ENCODE results near the gene GABRA5.

The GABRA5 gene

DNA sequence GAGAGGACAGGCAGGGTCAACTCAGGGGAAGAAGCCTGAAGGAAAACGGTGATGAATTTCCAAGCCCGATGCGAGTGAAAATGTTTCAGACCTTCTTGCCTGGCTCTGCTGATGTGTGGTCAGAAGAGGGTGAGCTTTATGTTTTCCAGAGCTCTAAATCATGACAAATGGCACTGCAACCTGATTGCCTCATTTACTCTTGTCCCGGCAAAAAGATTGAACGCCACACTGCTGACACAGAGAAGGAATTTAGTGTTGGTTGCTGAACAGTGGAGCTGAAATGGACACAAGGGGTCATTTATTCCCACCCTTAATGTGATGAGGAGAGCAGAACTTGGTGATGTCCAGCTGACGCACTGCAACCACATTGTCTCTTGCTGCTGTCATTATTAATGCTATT, 68.0 kb downstream of the GABRA5 start:
- DNase-seq: no peak

DNA sequence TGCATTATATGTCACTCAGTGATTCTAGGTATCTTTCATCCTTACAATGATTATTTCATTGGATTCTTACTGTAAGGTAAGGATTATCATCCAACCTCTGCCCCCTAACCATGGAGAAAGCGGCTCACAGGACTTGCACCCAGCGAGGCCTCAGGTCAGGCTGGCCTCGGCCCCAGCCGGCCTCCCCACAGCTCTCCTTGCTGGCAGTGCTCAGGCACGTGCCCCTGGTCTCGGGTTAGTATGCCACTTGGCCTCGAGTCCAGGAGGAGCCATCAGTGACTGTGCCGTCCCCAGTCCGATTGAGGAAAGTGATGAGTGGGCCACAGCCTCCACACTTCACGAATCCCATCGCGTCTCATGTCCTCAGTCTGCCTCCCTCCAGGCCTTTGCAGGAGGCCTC, 68.5 kb downstream of the GABRA5 start:
- no peak for DNase-seq

DNA sequence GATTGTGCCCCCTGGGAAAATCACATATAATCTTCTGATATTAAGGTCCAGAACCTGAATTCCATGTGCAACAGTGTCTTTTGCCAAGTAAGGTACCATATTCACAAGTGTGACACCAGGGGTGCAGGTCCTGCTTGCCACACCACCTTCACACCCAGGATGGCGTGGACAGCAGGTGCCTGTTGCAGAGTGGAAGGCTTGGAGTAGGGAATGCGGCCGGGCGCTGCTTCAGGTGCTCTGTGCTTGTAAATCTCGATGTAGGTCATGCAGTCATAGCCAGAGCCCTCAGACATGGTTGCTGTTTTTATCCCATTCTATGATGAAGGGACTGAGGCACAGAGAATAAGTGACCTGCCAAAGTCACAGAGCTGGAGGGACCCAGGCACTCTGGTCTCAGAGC, 69.6 kb downstream of the GABRA5 start:
- no peak for DNase-seq

DNA sequence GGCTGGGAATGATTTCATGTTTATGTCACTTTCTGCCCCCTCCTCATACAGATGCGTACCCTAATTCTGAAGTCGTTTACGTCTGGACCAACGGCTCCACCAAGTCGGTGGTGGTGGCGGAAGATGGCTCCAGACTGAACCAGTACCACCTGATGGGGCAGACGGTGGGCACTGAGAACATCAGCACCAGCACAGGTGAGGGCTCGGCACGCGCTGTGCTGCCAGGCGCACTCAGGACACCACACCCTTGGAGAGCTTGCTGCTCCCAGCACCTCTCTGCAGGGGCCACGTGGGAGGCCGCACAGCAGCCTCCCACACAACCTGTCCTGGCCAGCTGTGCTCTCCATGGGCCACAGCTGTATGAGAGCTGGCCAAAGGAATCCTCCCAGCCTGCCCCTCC, 70.3 kb downstream of the GABRA5 start:
- no peak for DNase-seq

DNA sequence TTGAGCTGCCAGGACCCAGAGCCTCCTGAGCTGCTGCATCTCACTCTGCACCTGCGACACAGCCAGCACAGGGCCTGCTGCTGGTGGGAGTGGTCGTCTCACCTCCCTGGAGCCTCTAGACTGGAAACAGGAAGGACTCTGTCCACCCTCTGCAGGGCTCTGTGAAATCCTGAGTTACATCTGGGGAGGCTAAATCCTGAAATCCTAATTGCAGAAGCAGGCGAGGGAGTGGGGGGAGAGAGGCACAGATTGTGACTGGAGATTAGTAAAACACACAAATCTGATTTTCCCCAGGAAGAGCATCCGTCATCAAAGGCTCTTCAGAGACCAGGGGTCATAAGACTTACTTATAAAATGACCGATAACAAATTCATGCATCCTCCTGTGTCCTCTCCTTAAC, 72.5 kb downstream of the GABRA5 start:
- no peak for DNase-seq

DNA sequence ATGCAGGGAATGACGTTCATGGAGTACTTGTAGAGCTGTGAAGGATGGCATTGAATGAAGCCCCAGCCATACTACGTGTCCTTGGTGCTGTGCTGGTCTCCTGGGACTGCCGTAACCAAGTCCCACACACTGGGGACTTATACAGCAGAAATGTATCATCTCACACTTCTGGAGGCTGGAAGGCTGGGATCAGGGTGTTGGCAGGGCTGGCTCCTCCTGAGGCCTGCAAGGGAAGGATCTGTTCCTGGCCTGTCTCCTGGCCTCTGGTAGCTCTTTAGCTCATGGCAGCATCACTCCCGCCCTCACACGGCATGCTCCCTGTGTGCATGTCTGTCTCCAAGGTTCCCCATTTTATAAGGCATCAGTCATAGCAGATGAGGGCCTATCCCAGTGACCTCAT, 74.6 kb downstream of the GABRA5 start:
- DNase-seq: no peak

DNA sequence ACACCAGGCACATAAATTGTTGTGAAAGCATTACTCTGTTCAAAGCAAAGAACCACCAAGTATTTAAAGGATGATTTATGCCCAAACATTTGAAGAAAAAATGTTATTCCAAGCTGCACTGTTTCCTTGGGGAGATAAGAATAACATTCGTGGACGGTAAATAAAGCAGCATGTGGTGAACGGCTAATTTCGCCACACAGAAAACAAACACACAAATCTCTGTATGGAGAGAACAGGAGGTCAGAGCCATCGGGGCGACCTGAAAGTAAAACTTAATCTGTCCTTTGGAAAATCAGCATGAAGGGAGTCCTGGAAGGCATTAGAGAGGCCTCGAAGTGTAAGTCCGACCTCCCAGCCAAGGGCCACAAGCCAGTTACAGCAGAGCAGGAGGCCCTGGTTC, 77.0 kb downstream of the GABRA5 start:
- no peak for DNase-seq

DNA sequence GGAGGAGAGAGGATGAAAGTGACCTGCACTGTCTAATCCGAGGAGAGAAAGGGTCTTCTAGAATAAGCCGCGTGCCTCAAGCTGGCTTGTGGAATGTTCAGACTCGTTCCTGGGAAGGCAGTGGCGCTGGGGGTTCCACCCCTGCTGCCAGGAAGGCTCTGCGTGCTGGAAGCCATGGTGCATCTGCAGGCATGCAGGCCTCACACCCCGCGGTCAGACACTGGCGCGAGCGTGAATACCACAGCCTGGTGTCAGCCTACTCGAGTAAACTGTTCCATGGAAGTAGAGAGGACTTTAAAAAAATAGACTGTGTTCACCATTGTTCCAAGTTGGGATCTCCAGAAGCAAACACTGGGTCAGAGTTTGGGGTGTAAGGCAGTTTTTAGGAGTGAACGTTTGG, 78.2 kb downstream of the GABRA5 start:
- no peak for DNase-seq

DNA sequence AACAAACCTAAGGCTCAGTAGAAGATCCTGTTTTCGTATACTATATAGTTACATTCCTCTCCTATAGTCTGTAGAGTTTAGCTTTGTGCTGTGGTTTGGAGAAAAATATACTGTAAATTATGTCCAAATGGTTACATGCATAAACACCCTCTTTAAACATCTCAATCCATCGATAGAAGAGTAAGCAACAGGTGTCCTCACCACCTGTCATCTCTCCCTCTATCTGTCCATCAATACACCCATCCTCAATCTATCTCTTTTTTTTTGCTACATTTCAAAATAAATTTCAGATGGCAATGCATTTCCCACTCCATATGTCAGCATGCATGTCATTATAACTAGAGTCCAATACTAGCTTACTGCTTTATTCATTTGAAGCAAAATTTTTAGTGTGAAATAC, 83.1 kb downstream of the GABRA5 start:
- DNase-seq: no peak

DNA sequence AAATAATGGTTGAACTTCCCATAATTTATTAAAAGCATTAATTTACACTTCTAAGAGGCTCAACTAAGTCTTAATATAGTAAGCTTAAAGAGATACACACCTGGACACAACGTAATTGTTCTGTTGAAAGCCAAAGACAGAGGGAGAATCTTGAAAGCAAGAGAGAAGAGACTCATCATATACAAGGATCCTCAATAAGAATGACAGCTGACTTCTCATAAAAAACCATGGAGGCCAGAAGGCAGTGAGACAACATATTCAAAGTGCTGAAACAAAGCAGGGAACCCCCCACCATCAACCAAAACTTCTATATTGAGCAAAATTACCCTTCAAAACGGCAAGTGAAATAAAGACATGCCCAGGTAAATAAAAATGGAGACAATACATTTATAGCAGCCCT, 87.5 kb downstream of the GABRA5 start:
- no peak for DNase-seq

DNA sequence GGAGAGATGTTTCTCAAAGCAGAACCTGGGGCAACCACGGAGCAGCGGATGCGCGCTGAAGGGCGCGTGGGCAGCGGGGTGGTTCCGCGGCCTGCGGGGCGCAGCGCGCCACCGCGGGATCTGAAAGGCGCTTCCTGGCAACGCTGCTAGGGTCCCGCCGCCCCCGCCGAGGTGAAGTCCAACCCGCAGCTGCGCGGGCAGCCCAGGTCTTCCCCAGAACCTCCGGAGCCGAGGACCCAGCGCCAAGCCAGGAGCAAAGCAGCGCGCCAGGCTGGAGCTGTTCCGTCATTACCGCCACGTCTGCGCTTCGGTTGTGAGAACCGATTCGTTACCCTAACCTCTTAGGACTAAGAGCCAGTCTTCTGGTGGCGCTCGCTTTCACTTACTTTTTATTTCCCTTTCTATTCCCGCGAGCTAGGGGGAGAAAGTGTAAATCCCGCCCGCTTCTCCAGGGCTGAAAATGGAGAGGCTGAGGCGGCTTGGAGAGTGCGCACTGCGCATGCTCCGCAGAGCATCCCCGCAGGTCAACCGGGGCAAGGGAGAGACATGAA, 100.9 kb downstream of the GABRA5 start:
- no peak for DNase-seq

DNA sequence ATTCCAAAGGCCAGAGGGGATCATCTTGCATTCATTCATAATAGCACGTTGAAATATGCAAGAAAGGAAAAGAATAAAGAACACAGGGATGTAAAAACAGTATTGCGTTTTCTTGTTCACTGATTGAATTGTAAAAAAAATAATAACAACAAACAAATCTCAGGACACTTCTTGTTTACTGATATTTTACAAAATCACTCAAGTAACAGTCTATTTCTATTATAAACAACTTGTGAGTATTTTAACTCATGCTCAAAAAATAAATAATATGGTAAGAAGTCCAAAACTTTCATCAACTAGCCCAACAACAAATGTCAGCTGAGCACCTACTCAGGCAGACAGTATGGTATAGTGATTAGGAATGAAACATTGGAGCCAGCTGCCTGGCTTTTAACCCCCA, 101.9 kb downstream of the GABRA5 start:
- no peak for DNase-seq

DNA sequence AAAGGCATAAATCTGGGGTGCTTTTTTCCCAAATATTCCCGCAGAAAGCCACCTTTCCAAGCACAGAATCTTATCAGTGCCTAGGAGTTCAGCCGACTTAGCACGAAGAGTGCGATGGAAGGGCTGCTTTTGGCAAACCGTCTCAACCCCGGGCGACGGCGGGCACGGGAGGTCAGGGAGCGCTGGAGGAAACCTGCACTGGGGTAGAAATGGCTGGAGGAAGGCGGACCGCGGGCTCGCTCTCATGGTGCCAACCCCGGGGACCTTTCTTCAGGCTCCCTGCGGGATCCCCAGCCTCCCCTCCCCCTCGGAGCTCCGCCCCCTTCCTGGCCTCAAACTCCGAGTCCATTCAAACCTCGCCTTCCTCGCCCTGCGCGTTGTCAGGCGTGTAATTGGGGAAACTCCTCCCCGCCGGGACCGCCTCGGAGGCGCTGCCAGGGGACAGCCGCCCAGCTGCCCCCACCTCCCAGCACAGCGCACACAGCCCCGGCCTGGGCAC, 103.9 kb downstream of the GABRA5 start, which contains the start of gene GABRG3:
TSS of gene GABRG3 (plus strand) at position 470 of the 499 bp plus-strand sequence.
- DNase-seq: no peak

DNA sequence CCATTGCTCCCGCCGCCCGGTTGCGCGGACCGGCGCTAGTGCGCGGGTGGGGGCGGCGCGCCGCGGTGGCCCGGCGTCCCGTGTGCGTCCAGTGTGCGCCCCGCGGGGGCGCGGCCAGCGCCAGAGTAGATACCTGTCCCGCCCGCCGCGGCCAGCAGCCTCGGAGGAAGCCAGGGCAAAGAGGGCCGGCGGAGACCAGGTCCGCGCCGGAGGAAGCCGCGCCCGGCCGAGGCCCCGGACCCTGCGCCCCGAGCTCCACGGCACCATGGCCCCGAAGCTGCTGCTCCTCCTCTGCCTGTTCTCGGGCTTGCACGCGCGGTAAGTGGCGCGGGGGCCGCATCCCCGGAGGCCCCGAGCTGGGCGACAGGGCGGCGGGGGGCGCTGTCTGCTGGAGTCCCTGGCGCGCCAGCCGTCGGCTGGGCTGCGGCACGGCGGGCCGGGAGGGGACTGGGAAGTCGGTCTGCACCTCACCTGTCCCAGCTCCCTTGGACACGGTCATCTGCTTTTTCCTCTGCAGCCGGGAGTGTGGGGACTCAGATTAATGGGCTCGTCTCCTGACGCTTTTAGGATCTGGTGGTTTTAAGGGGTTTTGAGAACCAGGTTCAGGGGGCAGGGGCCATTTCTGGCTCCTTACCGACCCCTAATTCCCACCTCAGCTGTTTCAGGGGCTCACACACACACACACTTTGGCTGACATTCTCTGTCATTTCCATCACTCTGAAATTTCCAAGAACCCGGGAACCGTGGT, 104.6 kb downstream of the GABRA5 start:
- no peak for DNase-seq

DNA sequence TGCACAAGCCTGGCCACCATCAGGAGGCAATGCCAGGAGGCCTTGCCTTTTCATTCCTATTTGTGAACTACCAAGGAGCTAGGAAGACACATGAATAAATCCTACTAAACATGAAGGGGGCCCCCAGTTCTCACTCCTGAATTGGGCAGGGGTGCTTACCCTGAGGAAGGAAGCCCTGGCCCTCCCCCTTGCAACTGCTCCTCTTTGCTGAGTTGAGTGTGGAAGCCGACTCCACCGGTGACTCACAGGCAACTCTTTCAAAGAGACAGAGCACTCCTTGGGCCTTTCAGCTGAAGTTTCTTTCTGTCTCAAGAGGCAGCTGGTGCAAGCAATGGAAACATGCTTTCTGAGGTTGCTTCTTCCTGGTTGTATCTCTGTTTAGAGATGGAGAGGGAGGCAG, 105.8 kb downstream of the GABRA5 start:
- no peak for DNase-seq

DNA sequence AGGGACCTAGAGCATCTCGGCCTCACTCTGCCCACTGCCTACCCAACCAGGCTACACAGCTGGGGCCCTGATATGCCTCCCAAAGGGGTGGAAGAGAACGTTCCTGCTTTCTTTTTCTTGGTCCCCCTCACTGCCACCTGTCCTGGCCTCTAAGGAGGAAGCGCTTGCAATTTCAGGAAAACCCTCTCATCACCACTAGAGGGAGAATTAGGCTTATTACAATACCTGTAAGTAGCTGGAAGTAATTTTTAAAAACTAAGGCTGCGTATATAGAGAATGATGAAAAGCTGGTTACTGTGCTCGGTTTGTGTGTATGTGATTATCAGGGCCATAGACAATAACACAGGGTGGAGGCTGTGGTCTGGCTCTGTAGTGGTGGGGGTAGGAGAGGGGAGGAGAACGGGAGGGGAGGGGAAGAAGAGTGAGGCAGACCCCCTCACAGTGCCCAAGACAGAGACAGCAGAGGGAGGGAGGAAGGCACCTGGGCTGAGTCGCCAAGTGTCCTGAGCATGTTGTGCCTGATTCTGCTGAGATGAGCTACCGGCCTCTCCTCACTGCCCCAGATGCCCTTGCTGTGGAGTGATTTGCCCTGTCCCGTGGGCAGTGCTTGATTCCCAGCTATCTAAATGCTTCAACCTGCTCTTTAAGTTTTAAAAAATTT, 107.4 kb downstream of the GABRA5 start:
- no peak for DNase-seq

DNA sequence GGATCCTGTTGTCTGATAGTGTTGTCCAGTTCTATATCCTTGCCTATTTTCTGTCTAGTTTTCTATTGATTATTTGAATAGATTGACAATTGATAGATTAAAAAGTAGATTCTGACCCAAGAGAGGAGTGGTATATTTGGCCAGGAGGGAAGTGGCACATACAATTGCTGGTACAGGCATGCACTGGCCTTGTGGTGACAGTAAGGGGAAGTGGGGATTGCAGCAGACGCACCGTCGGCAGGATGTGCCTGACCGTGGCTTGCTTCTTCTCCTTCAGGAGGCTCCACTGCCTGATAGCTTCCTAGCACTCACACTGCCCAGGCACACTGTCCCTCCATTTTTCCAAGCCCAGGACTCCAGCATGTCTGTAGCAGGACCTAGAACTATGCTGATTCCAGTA, 114.6 kb downstream of the GABRA5 start:
- DNase-seq: no peak

DNA sequence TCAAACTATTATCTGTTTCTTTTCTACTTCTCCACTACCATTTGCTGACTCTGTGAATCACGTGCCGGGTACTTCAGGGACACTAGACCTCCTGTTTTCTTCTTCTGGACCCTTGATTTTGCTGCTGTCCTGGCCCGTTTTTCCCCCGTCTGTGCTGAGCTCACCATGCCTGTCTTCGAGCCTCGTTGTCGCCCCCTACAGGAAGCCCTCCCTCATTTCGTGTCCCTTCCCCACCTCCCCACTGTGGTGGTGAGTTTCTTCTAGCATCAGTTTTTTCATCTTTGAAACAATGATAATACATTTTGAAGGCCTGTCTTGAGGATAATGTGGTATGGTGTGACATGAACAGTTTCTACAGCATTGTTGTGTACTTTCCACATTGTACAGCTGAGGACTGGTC, 117.0 kb downstream of the GABRA5 start:
- DNase-seq: no peak

DNA sequence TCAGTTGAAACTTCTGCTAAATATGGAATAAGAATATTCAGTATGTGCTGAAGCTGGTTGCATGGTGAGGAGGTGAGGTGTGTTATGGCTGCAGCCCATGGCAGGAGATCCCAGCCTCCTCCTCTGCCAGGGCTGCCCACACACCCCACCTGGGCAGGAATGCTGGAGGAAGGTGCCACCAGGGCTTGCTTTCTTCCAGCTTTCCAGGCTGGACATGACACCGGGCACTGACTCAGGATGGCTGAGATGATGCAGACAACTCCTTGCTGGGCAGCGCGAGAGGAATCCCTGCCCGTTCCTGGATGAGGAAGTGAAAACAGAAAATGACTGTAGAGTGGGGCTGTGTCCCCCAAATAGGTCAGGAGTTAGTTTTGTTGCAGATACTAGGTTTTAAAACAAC, 118.2 kb downstream of the GABRA5 start:
- no peak for DNase-seq

DNA sequence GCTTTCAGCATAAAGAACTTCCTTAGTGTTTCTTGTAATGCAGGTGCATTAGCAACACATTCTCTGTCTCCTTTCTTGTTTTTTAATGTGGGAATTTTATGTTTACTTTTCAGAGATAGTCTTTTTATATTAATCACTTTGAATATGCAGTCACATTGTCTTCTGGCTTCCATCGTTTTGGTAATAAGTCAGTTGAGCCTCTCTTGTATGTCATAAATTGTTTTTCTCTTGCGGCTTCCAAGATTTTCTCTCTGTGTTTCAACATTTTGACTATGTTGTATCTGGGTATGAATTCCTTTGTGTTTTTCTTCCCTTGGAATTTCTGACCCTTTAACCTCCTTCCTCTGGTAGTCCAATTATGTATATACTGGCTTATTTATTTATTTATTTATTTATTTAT, 129.4 kb downstream of the GABRA5 start:
- no peak for DNase-seq
